ENCODE measurements around the gene PLAA.

DNA sequence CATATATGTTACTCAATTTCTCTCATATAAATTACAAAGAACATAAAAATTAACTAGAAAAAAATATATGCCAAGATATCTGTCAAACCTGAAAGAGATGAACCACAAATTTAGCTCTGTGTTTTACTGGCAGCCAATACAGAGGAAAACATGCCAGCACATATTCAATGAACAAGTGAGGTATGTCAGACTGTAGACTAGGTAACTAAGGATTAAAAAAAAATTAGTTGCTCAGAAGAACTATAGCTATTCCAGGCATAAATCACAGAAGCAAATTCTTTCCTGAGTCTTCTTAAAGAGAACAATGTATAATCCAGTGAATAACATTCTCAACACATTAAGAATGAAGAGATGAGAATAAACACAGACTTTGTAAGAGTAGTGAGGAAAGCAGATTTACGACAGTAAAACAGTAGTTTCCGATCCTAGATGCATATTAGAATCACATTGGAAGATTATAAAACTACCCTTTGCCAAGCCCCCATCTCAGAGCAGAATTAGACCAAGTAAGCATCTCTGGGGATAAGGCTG is 33.8 kb downstream of the PLAA start:
- TF ChIP-seq, protein P1, sequence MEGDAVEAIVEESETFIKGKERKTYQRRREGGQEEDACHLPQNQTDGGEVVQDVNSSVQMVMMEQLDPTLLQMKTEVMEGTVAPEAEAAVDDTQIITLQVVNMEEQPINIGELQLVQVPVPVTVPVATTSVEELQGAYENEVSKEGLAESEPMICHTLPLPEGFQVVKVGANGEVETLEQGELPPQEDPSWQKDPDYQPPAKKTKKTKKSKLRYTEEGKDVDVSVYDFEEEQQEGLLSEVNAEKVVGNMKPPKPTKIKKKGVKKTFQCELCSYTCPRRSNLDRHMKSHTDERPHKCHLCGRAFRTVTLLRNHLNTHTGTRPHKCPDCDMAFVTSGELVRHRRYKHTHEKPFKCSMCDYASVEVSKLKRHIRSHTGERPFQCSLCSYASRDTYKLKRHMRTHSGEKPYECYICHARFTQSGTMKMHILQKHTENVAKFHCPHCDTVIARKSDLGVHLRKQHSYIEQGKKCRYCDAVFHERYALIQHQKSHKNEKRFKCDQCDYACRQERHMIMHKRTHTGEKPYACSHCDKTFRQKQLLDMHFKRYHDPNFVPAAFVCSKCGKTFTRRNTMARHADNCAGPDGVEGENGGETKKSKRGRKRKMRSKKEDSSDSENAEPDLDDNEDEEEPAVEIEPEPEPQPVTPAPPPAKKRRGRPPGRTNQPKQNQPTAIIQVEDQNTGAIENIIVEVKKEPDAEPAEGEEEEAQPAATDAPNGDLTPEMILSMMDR (IDR thresholded peaks at IDR 0.05) = no peak
- TF ChIP-seq POLR2A (IDR thresholded peaks at IDR 0.05) (no peak), EP300 (IDR thresholded peaks at IDR 0.05) (no peak)

All from sigmoid colon (tissue), 4 donors.